ENCODE measurements around the gene MCU. TPM values are rescaled to one million over a fixed set of nuclear protein-coding genes. Genes with fewer than 3 reads are reported as not detected.

Gene MCU
- polyA plus RNA-seq, 1 donor from 2014 or later: 22.9 TPM

DNA sequence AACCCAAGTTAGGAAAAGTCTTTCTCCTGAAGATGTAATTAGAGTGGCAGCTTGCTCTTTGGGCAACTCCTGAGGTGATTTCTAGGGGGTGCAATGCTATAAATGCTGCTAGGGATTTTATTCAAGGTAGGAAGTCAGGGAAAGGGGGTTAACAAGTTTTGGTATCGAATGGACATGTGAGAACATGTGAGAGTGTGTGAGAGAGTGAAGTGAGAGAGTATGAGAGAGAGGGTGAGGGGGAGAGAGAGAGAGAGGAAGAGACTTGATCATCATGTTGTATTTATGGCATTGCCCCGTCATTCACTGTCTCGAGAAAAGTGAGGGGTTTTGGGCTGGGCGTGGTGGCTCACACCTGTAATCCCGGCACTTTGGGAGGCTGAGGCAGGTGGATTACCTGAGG lies 50.9 kb downstream of the MCU start:
- Histone ChIP-seq H3K36me3 (ENCODE audit: insufficient read depth, low read length) (no peaks in the 10 kb centered on the region), H3K9me3 (ENCODE audit: low read length) (no peaks in the 10 kb centered on the region), H3F3A (ENCODE audit: insufficient read depth, low read length, poor library complexity, severe bottlenecking) (no peaks in the 10 kb centered on the region), H3K4me2 (ENCODE audit: low read length) (no peak overlapping the region), H2AFZ (ENCODE audit: low read depth, low read length) (no peak overlapping the region), H3K27me3 (ENCODE audit: insufficient read depth, low read depth, low read length) (no peaks in the 10 kb centered on the region), H4K20me1 (ENCODE audit: insufficient read depth) (no peaks in the 10 kb centered on the region), H3K9me2 (ENCODE audit: insufficient read depth, low read length) (no peaks in the 10 kb centered on the region), H3K79me2 (replicated peaks; ENCODE audit: insufficient read depth, low read length) (no peaks in the 10 kb centered on the region), H3K9ac (ENCODE audit: low read length) (no peak overlapping the region), H3K27ac (ENCODE audit: low read length) (no peak overlapping the region), H3K4me3 (ENCODE audit: low read length) (no peak overlapping the region)
- TF ChIP-seq SMC3 (conservative IDR thresholded peaks at IDR 0.05; ENCODE audit: poor library complexity) (no peak), TAF1 (IDR thresholded peaks at IDR 0.05; ENCODE audit: low read depth) (no peak), MXI1 (conservative IDR thresholded peaks at IDR 0.05; ENCODE audit: poor library complexity, severe bottlenecking) (no peak), EP300 (conservative IDR thresholded peaks at IDR 0.05; ENCODE audit: poor library complexity, severe bottlenecking) (no peak), POLR2AphosphoS5 (IDR thresholded peaks at IDR 0.05) (no peak), RAD21 (conservative IDR thresholded peaks at IDR 0.05) (no peak)
- TF ChIP-seq, protein P1, sequence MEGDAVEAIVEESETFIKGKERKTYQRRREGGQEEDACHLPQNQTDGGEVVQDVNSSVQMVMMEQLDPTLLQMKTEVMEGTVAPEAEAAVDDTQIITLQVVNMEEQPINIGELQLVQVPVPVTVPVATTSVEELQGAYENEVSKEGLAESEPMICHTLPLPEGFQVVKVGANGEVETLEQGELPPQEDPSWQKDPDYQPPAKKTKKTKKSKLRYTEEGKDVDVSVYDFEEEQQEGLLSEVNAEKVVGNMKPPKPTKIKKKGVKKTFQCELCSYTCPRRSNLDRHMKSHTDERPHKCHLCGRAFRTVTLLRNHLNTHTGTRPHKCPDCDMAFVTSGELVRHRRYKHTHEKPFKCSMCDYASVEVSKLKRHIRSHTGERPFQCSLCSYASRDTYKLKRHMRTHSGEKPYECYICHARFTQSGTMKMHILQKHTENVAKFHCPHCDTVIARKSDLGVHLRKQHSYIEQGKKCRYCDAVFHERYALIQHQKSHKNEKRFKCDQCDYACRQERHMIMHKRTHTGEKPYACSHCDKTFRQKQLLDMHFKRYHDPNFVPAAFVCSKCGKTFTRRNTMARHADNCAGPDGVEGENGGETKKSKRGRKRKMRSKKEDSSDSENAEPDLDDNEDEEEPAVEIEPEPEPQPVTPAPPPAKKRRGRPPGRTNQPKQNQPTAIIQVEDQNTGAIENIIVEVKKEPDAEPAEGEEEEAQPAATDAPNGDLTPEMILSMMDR (IDR thresholded peaks at IDR 0.05; ENCODE audit: poor library complexity, severe bottlenecking): no peak

DNA sequence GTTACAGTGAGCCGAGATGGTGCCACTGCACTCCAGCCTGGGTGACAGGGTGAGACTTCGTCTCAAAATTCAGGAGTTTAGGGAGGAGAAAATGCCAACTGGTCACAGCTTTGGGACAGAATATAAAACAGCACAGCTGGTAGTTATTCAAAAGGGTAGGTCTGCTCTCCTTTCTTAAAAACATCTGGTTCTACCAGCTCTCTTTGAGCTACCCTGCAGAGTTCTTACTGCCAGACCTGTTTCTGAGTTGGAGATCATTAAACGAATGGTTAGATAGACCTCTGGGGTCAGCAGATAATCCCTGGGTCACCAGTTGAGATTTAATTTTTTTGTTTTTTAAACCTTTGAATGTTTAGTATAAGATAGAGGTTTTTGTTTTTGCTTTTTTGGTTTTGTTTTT lies 52.6 kb downstream of the MCU start:
- H3K4me2 ChIP-seq (ENCODE audit: low read length): no peak overlapping the region
- H3K79me2 ChIP-seq (replicated peaks; ENCODE audit: insufficient read depth, low read length): no peaks in the 10 kb centered on the region
- no peaks in the 10 kb centered on the region for H3F3A ChIP-seq (ENCODE audit: insufficient read depth, low read length, poor library complexity, severe bottlenecking)
- no peaks in the 10 kb centered on the region for H4K20me1 ChIP-seq (ENCODE audit: insufficient read depth)
- H3K9ac ChIP-seq (ENCODE audit: low read length): no peak overlapping the region
- H3K9me3 ChIP-seq (ENCODE audit: low read length): no peaks in the 10 kb centered on the region
- H3K27me3 ChIP-seq (ENCODE audit: insufficient read depth, low read depth, low read length): no peaks in the 10 kb centered on the region
- H2AFZ ChIP-seq (ENCODE audit: low read depth, low read length): no peak overlapping the region
- TF ChIP-seq, protein P2, sequence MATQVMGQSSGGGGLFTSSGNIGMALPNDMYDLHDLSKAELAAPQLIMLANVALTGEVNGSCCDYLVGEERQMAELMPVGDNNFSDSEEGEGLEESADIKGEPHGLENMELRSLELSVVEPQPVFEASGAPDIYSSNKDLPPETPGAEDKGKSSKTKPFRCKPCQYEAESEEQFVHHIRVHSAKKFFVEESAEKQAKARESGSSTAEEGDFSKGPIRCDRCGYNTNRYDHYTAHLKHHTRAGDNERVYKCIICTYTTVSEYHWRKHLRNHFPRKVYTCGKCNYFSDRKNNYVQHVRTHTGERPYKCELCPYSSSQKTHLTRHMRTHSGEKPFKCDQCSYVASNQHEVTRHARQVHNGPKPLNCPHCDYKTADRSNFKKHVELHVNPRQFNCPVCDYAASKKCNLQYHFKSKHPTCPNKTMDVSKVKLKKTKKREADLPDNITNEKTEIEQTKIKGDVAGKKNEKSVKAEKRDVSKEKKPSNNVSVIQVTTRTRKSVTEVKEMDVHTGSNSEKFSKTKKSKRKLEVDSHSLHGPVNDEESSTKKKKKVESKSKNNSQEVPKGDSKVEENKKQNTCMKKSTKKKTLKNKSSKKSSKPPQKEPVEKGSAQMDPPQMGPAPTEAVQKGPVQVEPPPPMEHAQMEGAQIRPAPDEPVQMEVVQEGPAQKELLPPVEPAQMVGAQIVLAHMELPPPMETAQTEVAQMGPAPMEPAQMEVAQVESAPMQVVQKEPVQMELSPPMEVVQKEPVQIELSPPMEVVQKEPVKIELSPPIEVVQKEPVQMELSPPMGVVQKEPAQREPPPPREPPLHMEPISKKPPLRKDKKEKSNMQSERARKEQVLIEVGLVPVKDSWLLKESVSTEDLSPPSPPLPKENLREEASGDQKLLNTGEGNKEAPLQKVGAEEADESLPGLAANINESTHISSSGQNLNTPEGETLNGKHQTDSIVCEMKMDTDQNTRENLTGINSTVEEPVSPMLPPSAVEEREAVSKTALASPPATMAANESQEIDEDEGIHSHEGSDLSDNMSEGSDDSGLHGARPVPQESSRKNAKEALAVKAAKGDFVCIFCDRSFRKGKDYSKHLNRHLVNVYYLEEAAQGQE (IDR thresholded peaks at IDR 0.05; ENCODE audit: borderline replicate concordance): no peak
- TF ChIP-seq EP300 (conservative IDR thresholded peaks at IDR 0.05; ENCODE audit: poor library complexity, severe bottlenecking) (no peak), SMC3 (conservative IDR thresholded peaks at IDR 0.05; ENCODE audit: poor library complexity) (no peak)
- H3K27ac ChIP-seq (ENCODE audit: low read length): no peak overlapping the region
- no peaks in the 10 kb centered on the region for H3K36me3 ChIP-seq (ENCODE audit: insufficient read depth, low read length)
- no peaks in the 10 kb centered on the region for H3K9me2 ChIP-seq (ENCODE audit: insufficient read depth, low read length)
- no peak overlapping the region for H3K4me3 ChIP-seq (ENCODE audit: low read length)

Measured in neural cell (in vitro differentiated cells).